ENCODE measurements around the gene CACNA2D2.

GRCh38 chr3:50470658-50471057 is 32.8 kb downstream of the CACNA2D2 start:
- TF ChIP-seq CTCF (conservative IDR thresholded peaks at IDR 0.05 in 1 of 2, IDR thresholded peaks at IDR 0.05 in 1 of 2; ENCODE audit: extremely low read depth in 1 of 2, insufficient read depth in 1 of 2, low read depth in 1 of 2, low read length in 2 of 2) (no peak), EZH2 (IDR thresholded peaks at IDR 0.05; ENCODE audit: borderline replicate concordance, low read length) (no peak)

Measured in mammary epithelial cell (primary cell).